HUES64 (cell line): ENCODE data around the gene MOB1A.
"Not testable (repeated sequence)": the region's sequence is repeated elsewhere in the genome, so short reads cannot be mapped to it uniquely, and the experiment has no call there.

ENCODE experiments used
- H3K27ac ChIP-seq: 2 replicates; pipeline ENCODE4 v1.7.0; 2013; ENCODE audit warnings: low read depth, low read length, inconsistent platforms
- H3K27me3 ChIP-seq: 2 replicates; pipeline ENCODE4 v1.6.1; 2013; ENCODE audit warnings: mild to moderate bottlenecking, low read length; ENCODE audit not compliant: insufficient read depth
- H3K36me3 ChIP-seq: 2 replicates; pipeline ENCODE4 v1.6.1; 2013; ENCODE audit warnings: mild to moderate bottlenecking, low read length; ENCODE audit not compliant: insufficient read depth
- H3K4me1 ChIP-seq: 2 replicates; pipeline ENCODE4 v1.6.1; 2013; ENCODE audit warnings: mild to moderate bottlenecking, low read length, moderate library complexity; ENCODE audit not compliant: insufficient read depth
- H3K4me3 ChIP-seq: 2 replicates; pipeline ENCODE4 v1.5.1; 2013; ENCODE audit warnings: mild to moderate bottlenecking, low read length, moderate library complexity
- H3K9ac ChIP-seq: 2 replicates; pipeline ENCODE4 v1.6.1; 2013; ENCODE audit warnings: mild to moderate bottlenecking, low read depth, low read length
- H3K9me3 ChIP-seq: 2 replicates; pipeline ENCODE4 v1.6.1; 2013; ENCODE audit warnings: low read depth, low read length; ENCODE audit not compliant: insufficient read depth
- WGBS: fragments of 150-250, 120-280 bp; methylation state at CpG from one replicate; pipeline ENCODE4 v1.1.7; 2013; ENCODE audit warnings: missing lambda C conversion rate; 5-methylcytosine and 5-hydroxymethylcytosine counted together

The MOB1A gene

DNA sequence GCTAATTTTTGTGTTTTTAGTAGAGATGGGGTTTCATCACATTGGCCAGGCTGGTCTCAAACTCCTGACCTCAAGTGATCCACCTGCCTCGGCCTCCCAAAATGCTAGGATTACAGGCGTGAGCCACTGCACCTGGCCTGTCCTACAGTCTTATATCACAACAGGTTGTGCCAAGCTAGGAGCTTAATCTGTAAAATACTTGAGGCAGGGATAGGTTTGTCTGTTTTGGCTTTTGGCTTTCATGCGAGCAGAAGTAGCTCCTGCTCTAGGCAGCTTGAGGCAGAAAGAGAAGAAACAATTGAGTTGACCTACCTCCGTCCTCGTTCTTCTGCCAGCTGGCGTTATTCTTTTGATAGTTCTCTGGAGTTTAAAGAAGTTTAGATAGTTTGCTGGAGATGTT is 37.1 kb upstream of the MOB1A start:
- H3K9me3 ChIP-seq, H3K4me3 ChIP-seq, H3K4me1 ChIP-seq, H3K27ac ChIP-seq, H3K9ac ChIP-seq, H3K27me3 ChIP-seq: not testable (repeated sequence)
- peaks cover 91% of the 10 kb centered on the region for H3K36me3 ChIP-seq
- 97% methylated on average over 6 of the region's 6 CpGs for WGBS

DNA sequence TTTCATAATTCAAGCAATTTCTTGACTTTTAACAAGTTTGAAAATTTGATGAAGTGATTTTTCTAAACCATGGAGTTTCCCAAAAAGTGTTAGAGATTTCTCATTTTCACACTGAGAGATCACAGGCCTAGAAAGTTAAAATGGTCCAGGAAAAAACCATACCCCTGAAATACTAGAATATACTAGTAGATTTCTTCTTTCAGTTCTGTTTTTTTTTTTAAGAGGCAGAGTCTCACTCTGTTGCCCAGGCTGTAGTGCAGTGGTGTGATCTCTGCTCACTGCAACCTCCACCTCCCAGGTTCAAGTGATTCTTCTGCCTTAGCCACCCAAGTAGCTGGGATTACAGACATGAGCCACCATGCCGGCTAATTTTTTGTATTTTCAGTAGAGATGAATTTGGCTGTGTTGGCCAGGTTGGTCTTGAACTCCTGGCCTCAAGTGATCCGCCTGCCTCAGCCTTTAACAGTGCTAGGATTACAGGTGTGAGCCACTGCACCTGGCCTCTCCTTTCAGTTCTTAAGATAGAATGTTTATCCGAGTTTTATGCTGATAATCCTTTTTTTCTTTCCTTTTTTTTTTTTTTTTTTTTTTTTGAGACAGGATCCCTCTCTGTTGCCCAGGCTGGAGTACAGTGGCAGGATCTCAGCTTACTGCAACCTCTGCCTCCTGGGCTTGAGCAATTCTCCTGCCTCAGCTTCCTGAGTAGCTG is 34.2 kb upstream of the MOB1A start:
- WGBS, result 94% methylated on average over 3 of the region's 3 CpGs
- H3K36me3 ChIP-seq, result peaks cover 96% of the 10 kb centered on the region
- no peak overlapping the region for H3K9ac ChIP-seq

DNA sequence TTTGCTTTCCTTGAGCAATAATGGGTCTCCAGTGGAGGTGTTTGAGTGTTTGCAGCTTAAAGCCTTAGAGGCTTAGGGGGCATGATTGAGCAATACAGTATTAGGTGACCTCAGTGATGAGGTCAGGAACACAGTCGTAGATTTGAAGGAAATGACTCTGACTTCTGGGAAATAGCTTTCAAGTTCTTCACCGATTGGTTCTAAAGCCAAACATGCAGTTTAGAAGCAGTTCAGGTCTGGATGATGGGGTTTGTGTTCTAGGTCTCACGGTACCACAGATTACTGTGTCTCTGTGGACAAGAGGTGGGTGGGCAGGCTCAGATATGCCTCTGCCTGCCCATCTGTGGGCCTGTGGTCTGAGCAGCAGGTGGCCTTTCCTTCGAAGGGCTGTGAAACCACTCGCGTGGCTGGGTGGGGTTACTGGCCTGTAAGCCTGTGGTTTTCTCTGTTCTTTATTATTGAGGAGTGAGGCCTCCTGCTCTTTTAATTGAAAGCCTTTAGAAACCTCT is 27.6 kb upstream of the MOB1A start:
- no peak overlapping the region for H3K4me3 ChIP-seq
- H3K9ac ChIP-seq, result no peak overlapping the region; the same call in 1 of the 2 replicates
- H3K9me3 ChIP-seq, result no peaks in the 10 kb centered on the region
- peaks cover 92% of the 10 kb centered on the region for H3K36me3 ChIP-seq
- WGBS, result 86% methylated on average over 6 of the region's 6 CpGs
- no peak overlapping the region for H3K27ac ChIP-seq
- peaks cover 15% of the 10 kb centered on the region for H3K4me1 ChIP-seq
- no peaks in the 10 kb centered on the region for H3K27me3 ChIP-seq

More for the DNA sequence above, 34.2 kb upstream of the MOB1A start:
- Histone ChIP-seq H3K4me3 (no peak overlapping the region), H3K9me3 (no peaks in the 10 kb centered on the region), H3K4me1 (no peaks in the 10 kb centered on the region), H3K27ac (no peak overlapping the region), H3K27me3 (no peaks in the 10 kb centered on the region)

DNA sequence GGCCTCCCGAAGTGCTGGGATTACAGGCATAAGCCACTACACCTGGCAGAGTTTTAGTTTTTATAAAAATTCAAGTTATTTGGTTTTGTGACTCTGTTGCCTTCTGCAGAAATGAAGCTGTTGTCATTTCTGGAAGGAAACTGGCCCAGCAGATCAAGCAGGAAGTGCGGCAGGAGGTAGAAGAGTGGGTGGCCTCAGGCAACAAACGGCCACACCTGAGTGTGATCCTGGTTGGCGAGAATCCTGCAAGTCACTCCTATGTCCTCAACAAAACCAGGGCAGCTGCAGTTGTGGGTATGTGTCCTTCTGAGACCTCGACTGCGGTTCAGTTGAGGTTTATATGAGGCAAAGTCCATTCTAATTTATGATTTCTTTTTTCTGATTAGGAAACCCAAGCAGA is 26.9 kb upstream of the MOB1A start:
- Histone ChIP-seq H3K9me3 (no peaks in the 10 kb centered on the region), H3K9ac (no peak overlapping the region), H3K27me3 (no peaks in the 10 kb centered on the region), H3K27ac (no peak overlapping the region; the same call in 1 of the 2 replicates), H3K4me1 (peaks cover 18% of the 10 kb centered on the region), H3K36me3 (peaks cover 88% of the 10 kb centered on the region), H3K4me3 (no peak overlapping the region)
- 89% methylated on average over 6 of the region's 6 CpGs for WGBS

DNA sequence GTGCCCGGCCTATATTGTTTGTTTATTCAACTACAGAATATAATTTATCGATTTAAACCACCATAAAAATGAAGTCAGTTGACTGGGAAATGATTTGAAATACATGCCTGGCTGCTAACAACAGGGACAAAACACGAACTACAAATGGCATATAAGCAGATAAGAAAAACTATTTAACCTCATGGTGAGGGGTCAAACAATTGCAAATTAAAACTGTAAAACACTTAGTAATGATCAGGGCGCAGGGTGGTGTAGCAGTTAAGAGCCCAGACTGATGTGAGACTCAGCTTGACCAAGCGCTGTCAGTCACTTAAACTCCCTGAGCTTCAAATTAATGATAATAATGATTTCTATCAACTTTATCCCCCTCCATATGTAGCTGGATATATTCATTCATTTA is 26.4 kb upstream of the MOB1A start:
- Histone ChIP-seq H3K4me1 (peaks cover 23% of the 10 kb centered on the region), H3K4me3 (no peak overlapping the region), H3K36me3 (peaks cover 87% of the 10 kb centered on the region), H3K27me3 (no peaks in the 10 kb centered on the region), H3K27ac (no peak overlapping the region), H3K9me3 (no peaks in the 10 kb centered on the region), H3K9ac (no peak overlapping the region)
- WGBS, result 71% methylated on average over 3 of the region's 5 CpGs

DNA sequence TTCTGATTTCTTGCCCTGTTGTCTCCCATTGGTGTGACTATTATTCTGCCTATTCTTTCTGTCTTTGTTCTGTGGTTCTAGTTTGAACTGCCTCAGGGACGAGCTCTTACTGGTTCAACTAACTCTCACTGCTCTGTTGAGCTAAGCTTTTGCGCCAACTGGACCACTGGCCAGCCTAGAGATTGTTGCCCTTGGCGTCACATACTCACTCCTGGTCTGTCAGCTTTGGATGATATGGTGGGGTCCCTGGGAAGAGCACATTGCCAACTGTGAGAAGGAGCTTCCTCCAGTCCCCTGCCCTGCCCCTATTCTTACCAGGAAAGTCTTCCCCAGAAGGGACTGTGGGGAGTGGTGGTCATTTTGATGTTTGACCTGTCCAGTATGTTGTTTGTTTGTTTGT is 25.8 kb upstream of the MOB1A start:
- Histone ChIP-seq H3K4me1 (peaks cover 26% of the 10 kb centered on the region), H3K27ac (no peak overlapping the region), H3K27me3 (no peaks in the 10 kb centered on the region), H3K9ac (no peak overlapping the region), H3K36me3 (peaks cover 81% of the 10 kb centered on the region), H3K4me3 (no peak overlapping the region), H3K9me3 (no peaks in the 10 kb centered on the region)
- WGBS, result 94% methylated on average over 3 of the region's 3 CpGs

DNA sequence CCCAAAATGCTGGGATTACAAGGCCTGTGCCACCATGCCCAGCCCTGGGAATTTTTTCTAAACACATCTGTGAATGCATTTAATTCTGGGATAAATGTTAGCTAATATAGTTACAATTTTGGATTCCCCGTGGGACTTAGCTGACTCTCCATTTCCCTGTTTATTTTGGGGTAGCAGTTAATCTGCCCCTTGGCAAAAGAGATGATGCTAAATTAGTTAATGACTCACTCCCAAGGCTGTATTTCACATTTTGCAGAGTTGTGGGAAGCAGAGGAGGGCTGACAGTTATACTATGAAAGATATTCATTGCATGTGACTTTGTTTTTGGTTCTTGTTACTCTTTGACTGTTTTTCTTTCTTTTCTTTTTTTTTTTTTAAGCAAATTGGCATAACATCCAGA is 22.9 kb upstream of the MOB1A start:
- Histone ChIP-seq H3K4me1 (peaks cover 26% of the 10 kb centered on the region), H3K27ac (no peak overlapping the region)
- WGBS, result 85% methylated on average over 1 of the region's 1 CpG

DNA sequence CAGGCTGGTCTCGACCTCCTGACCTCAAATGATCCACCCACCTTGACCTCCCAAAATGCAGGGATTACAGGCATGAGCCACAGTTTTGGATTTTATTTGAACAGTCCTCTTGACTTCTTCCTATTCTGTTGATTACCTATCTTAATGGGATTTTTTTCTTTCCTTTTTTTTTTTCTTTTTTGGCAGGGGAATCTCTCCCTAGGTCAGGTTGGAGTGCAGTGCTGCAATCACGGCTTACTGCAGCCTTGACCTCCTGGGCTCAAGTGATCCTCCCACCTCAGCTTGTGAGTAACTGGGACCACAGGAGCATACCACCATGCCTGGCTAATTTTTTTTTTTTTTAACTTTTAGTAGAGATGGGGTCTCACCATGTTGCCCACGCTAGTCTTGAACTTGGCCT is 22.5 kb upstream of the MOB1A start:
- no peaks in the 10 kb centered on the region for H3K9me3 ChIP-seq
- H3K9ac ChIP-seq, result no peak overlapping the region
- H3K27ac ChIP-seq, result no peak overlapping the region
- 88% methylated on average over 3 of the region's 3 CpGs for WGBS
- H3K4me1 ChIP-seq, result peaks cover 24% of the 10 kb centered on the region
- peak overlapping the region; percentile 14; the same call in 1 of the 2 replicates for H3K4me3 ChIP-seq
- peaks cover 52% of the 10 kb centered on the region for H3K36me3 ChIP-seq
- peaks cover 3% of the 10 kb centered on the region; the same call in 1 of the 2 replicates for H3K27me3 ChIP-seq

More for the DNA sequence above, 22.9 kb upstream of the MOB1A start:
- Histone ChIP-seq H3K9ac (no peak overlapping the region), H3K4me3 (peak overlapping the region; percentile 14; the same call in 1 of the 2 replicates), H3K9me3 (no peaks in the 10 kb centered on the region), H3K36me3 (peaks cover 56% of the 10 kb centered on the region), H3K27me3 (peaks cover 3% of the 10 kb centered on the region; the same call in 1 of the 2 replicates)

DNA sequence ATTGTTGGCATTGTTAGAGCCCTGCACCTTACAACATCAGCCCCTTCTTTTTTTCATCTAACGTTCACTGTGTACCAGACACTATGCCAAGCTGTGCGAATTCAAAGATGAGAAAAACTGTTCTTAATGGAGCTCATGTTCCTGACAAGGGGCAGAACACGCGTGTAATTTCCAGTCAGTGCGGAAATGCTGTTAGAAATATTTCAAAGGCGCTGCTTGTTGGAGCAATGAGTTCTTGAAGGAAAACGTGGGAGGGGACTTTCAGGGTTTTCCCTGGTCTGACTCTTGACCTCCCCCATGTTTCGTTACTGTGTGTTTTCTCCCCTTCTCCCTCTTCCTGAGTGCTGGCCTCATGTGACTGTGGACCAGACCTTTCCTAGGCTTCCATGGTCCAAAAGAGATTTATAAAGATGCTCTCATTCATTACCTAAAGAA is 21.2 kb upstream of the MOB1A start:
- Histone ChIP-seq H3K36me3 (peaks cover 39% of the 10 kb centered on the region), H3K27ac (peak overlapping the region; percentile 16; the same call in 1 of the 2 replicates), H3K27me3 (peaks cover 3% of the 10 kb centered on the region; the same call in 1 of the 2 replicates), H3K9me3 (no peaks in the 10 kb centered on the region), H3K4me3 (peak overlapping the region; percentile 75), H3K4me1 (peaks cover 19% of the 10 kb centered on the region), H3K9ac (peak overlapping the region; percentile 99)
- 11% methylated on average over 8 of the region's 8 CpGs for WGBS

DNA sequence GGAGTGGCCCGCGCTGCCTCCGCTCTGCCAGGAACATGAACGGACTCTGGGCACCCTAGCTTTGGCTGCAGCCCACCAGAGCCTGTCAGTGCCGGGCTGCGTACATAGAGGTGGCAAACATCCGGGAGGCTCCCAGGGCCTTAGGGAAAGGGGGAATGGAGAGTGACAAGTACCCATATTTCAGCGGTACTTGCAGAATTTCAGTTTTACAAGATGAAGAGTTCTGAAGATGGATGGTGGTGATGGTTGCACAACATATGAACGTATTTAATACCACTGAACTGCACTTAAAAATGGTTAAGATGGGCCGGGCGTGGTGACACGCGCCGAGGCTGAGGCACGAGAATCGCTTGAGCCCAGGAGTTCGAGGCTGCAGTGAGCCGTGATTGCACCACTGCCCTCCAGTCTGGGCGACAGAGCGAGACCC is 20.6 kb upstream of the MOB1A start:
- WGBS, result under 1% methylated on average over 18 of the region's 20 CpGs
- H3K27me3 ChIP-seq, result peaks cover 3% of the 10 kb centered on the region; the same call in 1 of the 2 replicates
- H3K4me1 ChIP-seq, result peaks cover 14% of the 10 kb centered on the region
- H3K27ac ChIP-seq, result peak overlapping the region; percentile 99; the same call in 1 of the 2 replicates
- peak overlapping the region; percentile 75 for H3K4me3 ChIP-seq
- peak overlapping the region; percentile 99 for H3K9ac ChIP-seq
- H3K9me3 ChIP-seq, result no peaks in the 10 kb centered on the region
- peaks cover 34% of the 10 kb centered on the region for H3K36me3 ChIP-seq

DNA sequence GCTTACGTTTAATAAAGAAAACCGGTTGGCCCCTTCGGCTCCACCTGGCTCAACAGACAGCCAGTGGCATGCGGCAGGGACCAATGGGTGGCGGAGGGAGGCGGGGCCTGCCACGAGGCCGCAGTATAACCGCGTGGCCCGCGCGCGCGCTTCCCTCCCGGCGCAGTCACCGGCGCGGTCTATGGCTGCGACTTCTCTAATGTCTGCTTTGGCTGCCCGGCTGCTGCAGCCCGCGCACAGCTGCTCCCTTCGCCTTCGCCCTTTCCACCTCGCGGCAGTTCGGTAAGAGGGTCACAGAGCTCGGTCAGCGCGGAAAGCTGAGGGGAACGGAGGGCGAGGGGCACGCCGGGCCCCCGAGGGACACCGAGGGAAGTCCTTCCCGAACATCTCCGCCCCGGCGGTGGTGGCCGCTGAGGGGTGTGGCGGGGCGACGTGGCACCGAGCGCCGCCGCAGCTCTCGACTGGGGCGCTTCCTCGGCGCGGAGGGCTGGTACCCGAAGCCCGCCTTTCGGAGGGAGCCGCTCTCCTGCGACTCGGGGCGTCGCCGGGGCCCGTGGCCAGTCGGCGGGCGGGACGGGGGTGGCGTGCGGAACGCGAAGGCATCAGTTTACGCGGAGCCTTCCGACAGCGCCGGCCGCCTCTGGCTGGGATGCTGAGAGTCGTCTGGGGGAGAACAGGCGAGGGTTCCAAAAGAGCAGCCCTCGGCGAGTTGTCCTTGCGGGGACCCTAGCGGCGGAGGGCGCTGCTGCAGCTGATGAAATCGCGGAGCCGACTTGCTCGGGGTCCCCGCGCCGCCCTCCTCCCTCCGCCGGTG is 20.0 kb upstream of the MOB1A start, which contains the start of gene MTHFD2:
MTHFD2 (plus strand) TSS at position 155 of the 814 bp plus-strand sequence; CDS start at position 182, 27 bp downstream.
- peaks cover 29% of the 10 kb centered on the region for H3K36me3 ChIP-seq
- H3K9me3 ChIP-seq, result no peaks in the 10 kb centered on the region
- peak within 1 kb of the TSS; percentile 75 for H3K4me3 ChIP-seq
- WGBS, result under 1% methylated on average over 96 of the region's 96 CpGs
- peak within 1 kb of the TSS; percentile 99 for H3K27ac ChIP-seq
- H3K4me1 ChIP-seq, result peaks cover 11% of the 10 kb centered on the region
- H3K27me3 ChIP-seq, result peaks cover 3% of the 10 kb centered on the region; the same call in 1 of the 2 replicates
- H3K9ac ChIP-seq, result peak within 1 kb of the TSS; percentile 99
